Mesenchymal stem cell (in vitro differentiated cells and primary cell): ENCODE measurements around the gene KCNK2.

ENCODE experiments used
- DNase-seq: peaks from one replicate; pipeline ENCODE4 v3.0.0-alpha.2; 2013
- H2AFZ ChIP-seq: one replicate; pipeline ENCODE4 v1.6.1; 2013; ENCODE audit warnings: low read depth, mild to moderate bottlenecking, control low read depth, inconsistent platforms, low read length, moderate library complexity
- H2AK5ac ChIP-seq: 2 replicates; pipeline ENCODE4 v1.6.1; 2013; ENCODE audit warnings: low read length, moderate library complexity, mild to moderate bottlenecking, inconsistent platforms; ENCODE audit not compliant: severe bottlenecking
- H2BK120ac ChIP-seq: one replicate; pipeline ENCODE4 v1.6.1; 2013; ENCODE audit warnings: low read depth, mild to moderate bottlenecking, inconsistent platforms, low read length, moderate library complexity
- H2BK12ac ChIP-seq, 2 experiments: one replicate each; pipeline ENCODE4 v1.6.1; 2013; ENCODE audit warnings: inconsistent platforms in 2 of 2, low read length in 2 of 2, mild to moderate bottlenecking in 2 of 2, moderate library complexity in 2 of 2, control low read depth in 1 of 2
- H2BK15ac ChIP-seq: one replicate; pipeline ENCODE4 v1.6.1; 2013; ENCODE audit warnings: mild to moderate bottlenecking, low read depth, inconsistent platforms; ENCODE audit not compliant: poor library complexity, severe bottlenecking
- H2BK5ac ChIP-seq: 2 replicates; pipeline ENCODE4 v1.6.1; 2013; ENCODE audit warnings: low read depth, mild to moderate bottlenecking, low read length, control low read depth, inconsistent platforms; ENCODE audit not compliant: poor library complexity, severe bottlenecking
- H3K14ac ChIP-seq, 2 experiments: one replicate each; pipeline ENCODE4 v1.6.1; 2013; ENCODE audit warnings: inconsistent platforms in 2 of 2, low read length in 2 of 2, control low read depth in 1 of 2, mild to moderate bottlenecking in 1 of 2, moderate library complexity in 1 of 2
- H3K18ac ChIP-seq, 2 experiments: one replicate each; pipeline ENCODE4 v1.6.1; 2013; ENCODE audit warnings: inconsistent platforms in 2 of 2, low read length in 2 of 2, control low read depth in 1 of 2, low read depth in 1 of 2, mild to moderate bottlenecking in 1 of 2
- H3K23ac ChIP-seq, 2 experiments: one replicate each; pipeline ENCODE4 v1.6.1; 2013; ENCODE audit warnings: inconsistent platforms in 2 of 2, low read length in 2 of 2, mild to moderate bottlenecking in 2 of 2, moderate library complexity in 2 of 2, control low read depth in 1 of 2
- H3K27ac ChIP-seq: 2 replicates; pipeline ENCODE4 v1.5.1; 2013; ENCODE audit warnings: mild to moderate bottlenecking, moderate library complexity, low read length, control low read depth, inconsistent platforms; ENCODE audit not compliant: poor library complexity, severe bottlenecking
- H3K27me3 ChIP-seq, 2 experiments: 2 replicates each; pipeline versions ENCODE4 v1.6.1 to v1.7.0; 2013; ENCODE audit warnings: low read length in 2 of 2, mild to moderate bottlenecking in 2 of 2, moderate library complexity in 2 of 2, control low read depth in 1 of 2, inconsistent platforms in 1 of 2; ENCODE audit not compliant: control insufficient read depth in 1 of 2, insufficient read depth in 1 of 2
- H3K36me3 ChIP-seq, 2 experiments: 2 replicates each; pipeline versions ENCODE4 v1.6.1 to v1.7.0; 2013; ENCODE audit warnings: low read length in 2 of 2, control low read depth in 1 of 2, inconsistent platforms in 1 of 2, low read depth in 1 of 2, mild to moderate bottlenecking in 1 of 2; ENCODE audit not compliant: insufficient read depth in 2 of 2, control insufficient read depth in 1 of 2
- H3K4ac ChIP-seq, 2 experiments: one replicate each; pipeline ENCODE4 v1.6.1; 2013; ENCODE audit warnings: inconsistent platforms in 2 of 2, low read length in 2 of 2, mild to moderate bottlenecking in 2 of 2, moderate library complexity in 2 of 2, control low read depth in 1 of 2, low read depth in 1 of 2
- H3K4me1 ChIP-seq: 2 replicates; pipeline ENCODE4 v1.6.1; 2013; ENCODE audit warnings: low read depth, low read length, control low read depth; ENCODE audit not compliant: control insufficient read depth, insufficient read depth
- H3K4me2 ChIP-seq: 2 replicates; pipeline ENCODE4 v1.6.1; 2013; ENCODE audit warnings: low read length, mild to moderate bottlenecking, inconsistent platforms; ENCODE audit not compliant: poor library complexity, severe bottlenecking
- H3K4me3 ChIP-seq, 2 experiments: 2 replicates each; pipeline versions ENCODE4 v1.5.1 to v1.7.0; 2013; ENCODE audit warnings: low read length in 2 of 2, mild to moderate bottlenecking in 2 of 2, control low read depth in 1 of 2, low read depth in 1 of 2; ENCODE audit not compliant: insufficient read depth in 1 of 2
- H3K79me1 ChIP-seq: replicated peaks from 2 replicates; pipeline ENCODE4 v1.6.1; 2013; ENCODE audit warnings: mild to moderate bottlenecking, control low read depth, low read length, inconsistent platforms; ENCODE audit not compliant: poor library complexity, severe bottlenecking
- H3K9ac ChIP-seq: 2 replicates; pipeline ENCODE4 v1.7.0; 2013; ENCODE audit warnings: mild to moderate bottlenecking, low read length, moderate library complexity
- H3K9me3 ChIP-seq: 2 replicates; pipeline ENCODE4 v1.7.0; 2013; ENCODE audit warnings: mild to moderate bottlenecking, low read length; ENCODE audit not compliant: control insufficient read depth
- H4K8ac ChIP-seq: one replicate; pipeline ENCODE4 v1.6.1; 2013; ENCODE audit warnings: inconsistent platforms, mild to moderate bottlenecking, low read length, moderate library complexity
- H4K91ac ChIP-seq: one replicate; pipeline ENCODE4 v1.6.1; 2013; ENCODE audit warnings: mild to moderate bottlenecking, low read length, inconsistent platforms
- WGBS: methylation state at CpG from one replicate; pipeline ENCODE4 v1.1.7; 2013; ENCODE audit warnings: mixed read lengths; 5-methylcytosine and 5-hydroxymethylcytosine counted together

KCNK2 gene

GRCh38 chr1:215054266-215054665 is 28.3 kb upstream of the KCNK2 start:
- H3K27ac ChIP-seq, result no peak overlapping the region
- no peaks in the 10 kb centered on the region for H3K27me3 ChIP-seq
- H3K4me3 ChIP-seq, result no peak overlapping the region
- H3K18ac ChIP-seq, result no peak overlapping the region
- no peak overlapping the region for H3K14ac ChIP-seq
- no peak overlapping the region for H2AK5ac ChIP-seq
- H3K23ac ChIP-seq, result no peak overlapping the region
- WGBS, result 95% methylated on average over 5 of the region's 6 CpGs
- H3K4me1 ChIP-seq, result no peaks in the 10 kb centered on the region
- H4K8ac ChIP-seq, result no peak overlapping the region
- H3K9ac ChIP-seq, result no peak overlapping the region
- no peak overlapping the region for H2BK120ac ChIP-seq
- H3K9me3 ChIP-seq, result no peaks in the 10 kb centered on the region
- no peak overlapping the region for H4K91ac ChIP-seq
- H3K36me3 ChIP-seq, result no peaks in the 10 kb centered on the region
- no peak overlapping the region for H3K4me2 ChIP-seq
- no peak for DNase-seq
- H2AFZ ChIP-seq, result no peak overlapping the region
- H2BK15ac ChIP-seq, result no peak overlapping the region
- H2BK12ac ChIP-seq, result no peak overlapping the region
- no peak overlapping the region for H2BK5ac ChIP-seq
- H3K79me1 ChIP-seq, result no peaks in the 10 kb centered on the region
- H3K4ac ChIP-seq, result no peak overlapping the region

DNA sequence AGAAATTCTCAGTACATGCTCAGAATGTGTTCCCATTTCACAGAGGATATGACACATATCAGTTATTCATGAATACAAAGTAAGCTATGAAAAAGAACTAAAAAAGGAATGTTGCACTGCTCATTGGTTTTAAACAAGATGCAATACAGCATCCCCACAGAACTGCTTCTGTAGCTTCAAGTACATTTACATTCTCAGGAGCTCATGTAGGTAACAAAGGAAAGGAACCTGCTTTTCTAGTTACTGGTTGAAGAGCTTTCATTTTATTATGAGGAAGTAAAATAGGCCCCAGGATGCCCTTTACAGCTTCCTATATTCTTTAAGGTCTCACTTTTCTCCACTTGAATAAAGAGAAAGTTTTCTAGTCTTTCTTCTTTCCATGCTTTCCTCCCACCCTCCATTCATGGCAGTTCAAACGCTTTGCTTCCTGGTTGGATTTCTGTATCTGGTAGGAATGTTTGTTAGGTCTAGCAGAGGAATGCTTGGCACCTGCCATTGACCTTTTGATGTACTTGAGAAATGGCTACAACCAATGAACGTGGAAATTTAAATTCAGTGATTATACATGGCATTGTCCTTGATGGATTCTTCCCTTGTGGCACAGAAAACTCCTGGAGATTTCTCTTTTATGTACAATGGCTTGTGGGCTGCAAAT is 27.1 kb upstream of the KCNK2 start:
- H3K27ac ChIP-seq, result no peak overlapping the region
- H3K14ac ChIP-seq, result no peak overlapping the region
- no peak overlapping the region for H3K4me3 ChIP-seq
- WGBS, result 73% methylated on average over 2 of the region's 2 CpGs
- no peak overlapping the region for H4K8ac ChIP-seq
- H2AK5ac ChIP-seq, result no peak overlapping the region
- H2BK5ac ChIP-seq, result no peak overlapping the region
- no peaks in the 10 kb centered on the region for H3K9me3 ChIP-seq
- H2BK120ac ChIP-seq, result no peak overlapping the region
- no peak overlapping the region for H3K4me2 ChIP-seq
- H3K18ac ChIP-seq, result no peak overlapping the region
- no peak overlapping the region for H2AFZ ChIP-seq
- no peak for DNase-seq
- no peak overlapping the region for H2BK12ac ChIP-seq
- no peaks in the 10 kb centered on the region for H3K4me1 ChIP-seq
- H4K91ac ChIP-seq, result no peak overlapping the region
- H3K79me1 ChIP-seq, result no peaks in the 10 kb centered on the region
- no peak overlapping the region for H3K4ac ChIP-seq
- no peak overlapping the region for H2BK15ac ChIP-seq
- no peak overlapping the region for H3K9ac ChIP-seq
- no peak overlapping the region for H3K23ac ChIP-seq
- H3K36me3 ChIP-seq, result no peaks in the 10 kb centered on the region
- H3K27me3 ChIP-seq, result no peaks in the 10 kb centered on the region

DNA sequence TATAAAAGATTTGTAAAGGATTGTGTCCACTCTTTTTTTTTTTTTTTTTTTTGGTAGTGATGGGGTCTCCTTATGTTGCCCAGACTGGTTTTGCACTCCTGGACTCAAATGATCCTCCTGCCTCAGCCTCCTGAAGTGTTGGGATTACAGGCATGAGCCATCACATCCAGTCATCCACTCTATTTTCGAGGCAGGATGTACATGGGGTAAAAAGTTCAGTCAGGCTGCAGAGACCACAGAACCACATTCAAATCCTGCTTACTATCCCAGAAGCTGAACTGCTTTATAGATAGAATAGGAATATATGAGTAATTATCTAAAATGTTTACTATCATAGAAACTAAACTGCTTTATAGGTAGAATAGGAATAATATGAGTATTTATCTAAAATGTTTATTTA is 26.0 kb upstream of the KCNK2 start:
- Histone ChIP-seq H3K23ac (no peak overlapping the region), H3K27me3 (no peaks in the 10 kb centered on the region), H3K4me3 (no peak overlapping the region), H3K4ac (no peak overlapping the region), H3K27ac (no peak overlapping the region), H2BK12ac (no peak overlapping the region), H4K91ac (no peak overlapping the region), H3K9me3 (no peaks in the 10 kb centered on the region), H2AK5ac (no peak overlapping the region), H3K14ac (no peak overlapping the region), H3K18ac (no peak overlapping the region), H3K4me2 (no peak overlapping the region), H4K8ac (no peak overlapping the region), H2BK5ac (no peak overlapping the region), H3K9ac (no peak overlapping the region), H3K79me1 (no peaks in the 10 kb centered on the region), H3K4me1 (no peaks in the 10 kb centered on the region), H2BK120ac (no peak overlapping the region), H2AFZ (no peak overlapping the region), H2BK15ac (no peak overlapping the region), H3K36me3 (no peaks in the 10 kb centered on the region)
- DNase-seq, result peak; percentile 5
- no CpG with 5 or more reads among the region's 1 CpG for WGBS

- Histone ChIP-seq H4K91ac (no peak overlapping the region), H3K79me1 (no peaks in the 10 kb centered on the region), H3K4me2 (no peak overlapping the region), H2BK120ac (no peak overlapping the region), H2AFZ (no peak overlapping the region), H2AK5ac (no peak overlapping the region), H3K18ac (no peak overlapping the region), H3K4ac (no peak overlapping the region), H3K4me1 (no peaks in the 10 kb centered on the region), H3K9ac (no peak overlapping the region), H3K9me3 (no peaks in the 10 kb centered on the region), H3K4me3 (no peak overlapping the region), H2BK12ac (no peak overlapping the region), H3K27me3 (no peaks in the 10 kb centered on the region), H2BK15ac (peak overlapping the region; percentile 26), H2BK5ac (no peak overlapping the region), H3K23ac (no peak overlapping the region), H3K36me3 (no peaks in the 10 kb centered on the region), H3K14ac (no peak overlapping the region), H3K27ac (no peak overlapping the region), H4K8ac (no peak overlapping the region)
- no peak for DNase-seq
- WGBS, result 96% methylated on average over 8 of the region's 8 CpGs
These were observed 22.6 kb upstream of the KCNK2 start for GRCh38 chr1:215059947-215060346.
